IMR-90 (cell line): ENCODE measurements around the gene MORC2. TPM values are rescaled to one million over a fixed set of nuclear protein-coding genes. Genes with fewer than 3 reads are reported as not detected.

ENCODE experiments used
- ATAC-seq: fragments of 200-7000 bp; cut with Tn5 transposase; 2 replicates; pipeline ENCODE4 v1.9.1; 2020; ENCODE audit warnings: low read depth, mild to moderate bottlenecking, moderate library complexity
- BruUV-seq: library from RNA; stranded (reverse); fragments of 400-500 nt; replicated peaks from 2 replicates; lab custom pipeline; 2021; lab: Mats Ljungman, UMichigan
- CTCF ChIA-PET: fragments of 300-600 bp; formaldehyde crosslinking; extraction: SDS; loops from one replicate; lab custom pipeline; 2021; ENCODE audit warnings: antibody characterized with exemption; lab: Yijun Ruan, JAX
- POLR2A ChIA-PET: fragments of 300-600 bp; sonication (Branson Sonifier 250); formaldehyde crosslinking; loops from one replicate; lab custom pipeline; 2022; ENCODE audit warnings: antibody characterized with exemption; ENCODE audit not compliant: unreplicated experiment; lab: Charles Lee
- DNase-seq: peaks from one replicate; pipeline ENCODE4 v3.0.0; 2013
- H2AFZ ChIP-seq: replicated peaks from 2 replicates; pipeline ENCODE3; 2013; ENCODE audit warnings: low read length, mild to moderate bottlenecking; ENCODE audit not compliant: poor library complexity
- H2AK5ac ChIP-seq: 2 replicates; pipeline ENCODE4 v1.6.1; 2013; ENCODE audit warnings: low read depth, low read length, inconsistent platforms
- H2AK9ac ChIP-seq: replicated peaks from 2 replicates; pipeline ENCODE3; 2013; ENCODE audit warnings: mild to moderate bottlenecking, low read depth, low read length, moderate library complexity; ENCODE audit not compliant: poor library complexity
- H2BK120ac ChIP-seq: 2 replicates; pipeline ENCODE4 v1.6.1; 2013; ENCODE audit warnings: low read depth, low read length, inconsistent platforms
- H2BK15ac ChIP-seq: 3 replicates; pipeline ENCODE4 v1.6.1; 2013; ENCODE audit warnings: low read depth, low read length, inconsistent platforms
- H2BK20ac ChIP-seq: 2 replicates; pipeline ENCODE4 v1.6.1; 2013; ENCODE audit warnings: low read depth, mild to moderate bottlenecking, inconsistent platforms, low read length, moderate library complexity
- H2BK5ac ChIP-seq: 2 replicates; pipeline ENCODE4 v1.6.1; 2013; ENCODE audit warnings: mild to moderate bottlenecking, low read depth, low read length, inconsistent platforms; ENCODE audit not compliant: poor library complexity, severe bottlenecking
- H3K14ac ChIP-seq: replicated peaks from 2 replicates; pipeline ENCODE4 v1.6.1; 2013; ENCODE audit warnings: low read depth, low read length, inconsistent platforms
- H3K18ac ChIP-seq: 2 replicates; pipeline ENCODE4 v1.6.1; 2013; ENCODE audit warnings: low read depth, low read length, control low read depth
- H3K23ac ChIP-seq: 2 replicates; pipeline ENCODE4 v1.6.1; 2013; ENCODE audit warnings: low read depth, low read length, inconsistent platforms
- H3K27ac ChIP-seq: 2 replicates; pipeline ENCODE4 v1.5.1; 2013; ENCODE audit warnings: mild to moderate bottlenecking, control low read depth, low read length; ENCODE audit not compliant: insufficient read depth
- H3K27me3 ChIP-seq: 2 replicates; pipeline ENCODE4 v1.6.1; 2013; ENCODE audit warnings: low read length; ENCODE audit not compliant: control insufficient read depth, insufficient read depth
- H3K36me3 ChIP-seq: 2 replicates; pipeline ENCODE4 v1.6.1; 2013; ENCODE audit warnings: low read length, mixed read lengths; ENCODE audit not compliant: control insufficient read depth, insufficient read depth
- H3K4ac ChIP-seq: 2 replicates; pipeline ENCODE4 v1.6.1; 2013; ENCODE audit warnings: low read depth, low read length, inconsistent platforms
- H3K4me1 ChIP-seq: 2 replicates; pipeline ENCODE4 v1.6.1; 2013; ENCODE audit warnings: low read length, mixed read lengths; ENCODE audit not compliant: control insufficient read depth, insufficient read depth
- H3K4me2 ChIP-seq: 2 replicates; pipeline ENCODE4 v1.6.1; 2013; ENCODE audit warnings: low read depth, mild to moderate bottlenecking, control low read depth, low read length, moderate library complexity
- H3K4me3 ChIP-seq: 2 replicates; pipeline ENCODE4 v1.5.1; 2013; ENCODE audit warnings: low read depth, mild to moderate bottlenecking, control low read depth, low read length, moderate library complexity; ENCODE audit not compliant: insufficient read depth
- H3K56ac ChIP-seq: 2 replicates; pipeline ENCODE4 v1.6.1; 2013; ENCODE audit warnings: low read length, inconsistent platforms; ENCODE audit not compliant: insufficient read depth; ENCODE audit errors: extremely low read depth
- H3K79me1 ChIP-seq, 2 experiments: 2 replicates each; pipeline ENCODE4 v1.6.1; 2013; ENCODE audit warnings: low read length in 2 of 2, inconsistent platforms in 1 of 2, low read depth in 1 of 2
- H3K9ac ChIP-seq: 2 replicates; pipeline ENCODE4 v1.6.1; 2013; ENCODE audit warnings: low read depth, low read length, control low read depth
- H3K9me1 ChIP-seq: 2 replicates; pipeline ENCODE4 v1.6.1; 2013; ENCODE audit warnings: low read length, inconsistent platforms; ENCODE audit not compliant: insufficient read depth
- H3K9me3 ChIP-seq: 2 replicates; pipeline ENCODE4 v1.6.1; 2013; ENCODE audit warnings: low read length; ENCODE audit not compliant: control insufficient read depth, insufficient read depth
- H4K20me1 ChIP-seq: 2 replicates; pipeline ENCODE4 v1.6.1; 2013; ENCODE audit warnings: low read length, inconsistent platforms; ENCODE audit not compliant: insufficient read depth
- H4K5ac ChIP-seq: 2 replicates; pipeline ENCODE4 v1.6.1; 2013; ENCODE audit warnings: mild to moderate bottlenecking, low read depth, low read length, control low read depth
- H4K8ac ChIP-seq, 2 experiments: 2 replicates each; pipeline ENCODE4 v1.6.1; 2013; ENCODE audit warnings: low read depth in 2 of 2, low read length in 2 of 2, control low read depth in 1 of 2, inconsistent platforms in 1 of 2
- H4K91ac ChIP-seq: 2 replicates; pipeline ENCODE4 v1.6.1; 2013; ENCODE audit warnings: low read depth, low read length, inconsistent platforms; ENCODE audit not compliant: insufficient read depth
- BHLHE40 ChIP-seq: fragments of 150-350 bp; IDR thresholded peaks from 2 replicates; pipeline ENCODE4 v1.6.1; 2016; ENCODE audit warnings: mild to moderate bottlenecking, low read depth, low read length
- CEBPB ChIP-seq: IDR thresholded peaks from 2 replicates; pipeline ENCODE4 v1.6.1; 2012; ENCODE audit warnings: low read depth, low read length, improper control_type of control experiment
- CHD1 ChIP-seq: IDR thresholded peaks from 2 replicates; pipeline ENCODE4 v1.6.1; 2012; ENCODE audit warnings: low read depth, low read length, improper control_type of control experiment
- CTCF ChIP-seq: conservative IDR thresholded peaks from 2 replicates; pipeline ENCODE4 v1.5.1; 2012; ENCODE audit warnings: mild to moderate bottlenecking, low read depth, low read length, improper control_type of control experiment
- ELK1 ChIP-seq: fragments of 150-350 bp; IDR thresholded peaks from 2 replicates; pipeline ENCODE4 v1.6.1; 2016; ENCODE audit warnings: low read depth, mild to moderate bottlenecking, low read length, moderate library complexity, borderline replicate concordance
- FOS ChIP-seq: fragments of 150-350 bp; IDR thresholded peaks from 2 replicates; pipeline ENCODE4 v1.6.1; 2016; ENCODE audit warnings: low read depth, low read length
- MAFK ChIP-seq: IDR thresholded peaks from 2 replicates; pipeline ENCODE4 v1.6.1; 2012; ENCODE audit warnings: low read depth, low read length, improper control_type of control experiment
- MAZ ChIP-seq: IDR thresholded peaks from 2 replicates; pipeline ENCODE4 v1.6.1; 2012; ENCODE audit warnings: low read depth, mild to moderate bottlenecking, low read length, improper control_type of control experiment, moderate library complexity, borderline replicate concordance
- MXI1 ChIP-seq: IDR thresholded peaks from 2 replicates; pipeline ENCODE4 v1.6.1; 2012; ENCODE audit warnings: low read depth, mild to moderate bottlenecking, low read length, moderate library complexity, borderline replicate concordance
- NFE2L2 ChIP-seq: fragments of 150-350 bp; IDR thresholded peaks from 2 replicates; pipeline ENCODE4 v1.6.1; 2016; ENCODE audit warnings: low read depth, mild to moderate bottlenecking, low read length
- POLR2A ChIP-seq: IDR thresholded peaks from 2 replicates; pipeline ENCODE4 v1.6.1; 2012; ENCODE audit warnings: mild to moderate bottlenecking, low read depth, low read length
- RAD21 ChIP-seq: IDR thresholded peaks from 2 replicates; pipeline ENCODE4 v1.6.1; 2012; ENCODE audit warnings: low read length, improper control_type of control experiment
- RCOR1 ChIP-seq: IDR thresholded peaks from 2 replicates; pipeline ENCODE4 v1.6.1; 2012; ENCODE audit warnings: mild to moderate bottlenecking, low read length, improper control_type of control experiment; ENCODE audit not compliant: insufficient replicate concordance
- RFX5 ChIP-seq: IDR thresholded peaks from 2 replicates; pipeline ENCODE4 v1.8.0; 2012; ENCODE audit warnings: low read depth, mild to moderate bottlenecking, low read length, moderate library complexity
- SMC3 ChIP-seq: fragments of 150-350 bp; IDR thresholded peaks from 2 replicates; pipeline ENCODE4 v1.6.1; 2016; ENCODE audit warnings: low read depth, mild to moderate bottlenecking, antibody characterized with exemption, low read length, moderate library complexity
- USF2 ChIP-seq: fragments of 150-350 bp; IDR thresholded peaks from 2 replicates; pipeline ENCODE4 v1.6.1; 2017; ENCODE audit warnings: mild to moderate bottlenecking, antibody characterized with exemption, low read length, low read depth
- WGBS, 2 experiments: methylation state at CpG; one replicate each; pipeline versions ENCODE4 v1.1.5 to v1.1.7; 2013; ENCODE audit warnings: missing lambda C conversion rate in 2 of 2; ENCODE audit not compliant: insufficient read length in 1 of 2; ENCODE audit errors: extremely low coverage in 2 of 2; 5-methylcytosine and 5-hydroxymethylcytosine counted together
- dilution Hi-C: fragments of 300-500 bp; cut with HindIII; formaldehyde crosslinking; loops from one replicate; pipeline ENCODE4 v1.14.3; 2018; ENCODE audit warnings: low sequenced_read_pairs; ENCODE audit not compliant: unreplicated experiment
- in situ Hi-C: fragments of 300-500 bp; cut with MboI; formaldehyde crosslinking; loops from 3 replicates; pipeline ENCODE4 v1.14.3; 2019; ENCODE audit warnings: low sequenced_read_pairs, inconsistent platforms, mixed read lengths
- intact Hi-C: fragments of 100-400 bp; cut with micrococcal nuclease; formaldehyde crosslinking; loops from 2 replicates; pipeline ENCODE4 v1.10.0; 2022
- polyA plus RNA-seq, 3 experiments: library from polyadenylated mRNA; depleted of rRNA; stranded (reverse); fragments of >200 nt; gene quantifications; 2 replicates each; pipeline ENCODE4 v1.2.3, GENCODE V29; 2012; ENCODE audit warnings: low replicate concordance in 1 of 3
- total RNA-seq: library from RNA; depleted of rRNA; stranded (reverse); fragments of >200 nt; gene quantifications from 2 replicates; pipeline ENCODE4 v1.2.3, GENCODE V29; 2012

MORC2 gene
- total and polyA plus RNA-seq, 2 of the 4 experiments (the other 2 are of a cell fraction), result 15.8 to 24.7 TPM

GRCh38 chr22:30941363-30941740, 27.2 kb downstream of the MORC2 start:
- CTCF ChIA-PET, result interaction anchor here (0.8 kb wide), 1 partner anchor 142 kb away, joined by 3 read pairs; no protein-coding TSS in a partner anchor
- H2AK9ac ChIP-seq, result no peak overlapping the region
- H2BK15ac ChIP-seq, result no peak overlapping the region
- no peaks in the 10 kb centered on the region; the same call in 1 of the 2 replicates for H4K20me1 ChIP-seq
- intact Hi-C loops, result no loop called here
- DNase-seq, result no peak
- H2AFZ ChIP-seq, result no peak overlapping the region
- no peak overlapping the region for H4K5ac ChIP-seq
- ATAC-seq, result no peak
- TF ChIP-seq RFX5 (no peak), CTCF (no peak), BHLHE40 (no peak), POLR2A (no peak), CEBPB (no peak), NFE2L2 (no peak), RAD21 (no peak), CHD1 (no peak), MAZ (no peak), USF2 (no peak), ELK1 (no peak), SMC3 (no peak), MAFK (no peak), RCOR1 (no peak), FOS (no peak), MXI1 (no peak)
- H2BK5ac ChIP-seq, result no peak overlapping the region
- no peak overlapping the region for H3K23ac ChIP-seq
- BruUV-seq, result no TSS peak
- H3K9me3 ChIP-seq, result no peaks in the 10 kb centered on the region
- H3K56ac ChIP-seq, result no peak overlapping the region
- H3K4me1 ChIP-seq, result no peaks in the 10 kb centered on the region
- no peak overlapping the region for H2AK5ac ChIP-seq
- H3K27me3 ChIP-seq, result no peaks in the 10 kb centered on the region
- H4K91ac ChIP-seq, result no peak overlapping the region
- no peak overlapping the region for H3K4me2 ChIP-seq
- in situ Hi-C loops, result loop anchor here (10.0 kb wide), 1 partner anchor 293 kb away; no protein-coding TSS in a partner anchor
- H3K79me1 ChIP-seq, result peaks cover 8 to 17% of the 10 kb centered on the region in 2 experiments; a peak in 3 of 4 replicates
- WGBS, 2 experiments, result 100% methylated on average over 1 of the region's 11 CpGs; no CpG with 5 or more reads in 1 of the 2 experiments
- no peak overlapping the region for H3K27ac ChIP-seq
- dilution Hi-C loops, result no loop called here
- H3K4ac ChIP-seq, result no peak overlapping the region
- no peak overlapping the region for H3K4me3 ChIP-seq
- H2BK20ac ChIP-seq, result no peak overlapping the region
- no peak overlapping the region for H4K8ac ChIP-seq
- POLR2A ChIA-PET, result no interaction called here
- H3K9ac ChIP-seq, result no peak overlapping the region
- H3K14ac ChIP-seq, result no peak overlapping the region
- no peaks in the 10 kb centered on the region for H3K9me1 ChIP-seq
- no peak overlapping the region for H3K18ac ChIP-seq
- H3K36me3 ChIP-seq, result peaks cover 80% of the 10 kb centered on the region
- no peak overlapping the region for H2BK120ac ChIP-seq
